Measurements from ENCODE around the gene RHPN2. TPM values are rescaled to one million over a fixed set of nuclear protein-coding genes. Genes with fewer than 3 reads are reported as not detected.
A peak's percentile ranks its signal among the peaks of the same experiment; 100 is the strongest.

Gene RHPN2
- total and polyA plus RNA-seq, 2 of the 13 experiments (the other 11 are each of a cell fraction or from before 2014, with no cell fraction given): 20.3 to 48.0 TPM

DNA sequence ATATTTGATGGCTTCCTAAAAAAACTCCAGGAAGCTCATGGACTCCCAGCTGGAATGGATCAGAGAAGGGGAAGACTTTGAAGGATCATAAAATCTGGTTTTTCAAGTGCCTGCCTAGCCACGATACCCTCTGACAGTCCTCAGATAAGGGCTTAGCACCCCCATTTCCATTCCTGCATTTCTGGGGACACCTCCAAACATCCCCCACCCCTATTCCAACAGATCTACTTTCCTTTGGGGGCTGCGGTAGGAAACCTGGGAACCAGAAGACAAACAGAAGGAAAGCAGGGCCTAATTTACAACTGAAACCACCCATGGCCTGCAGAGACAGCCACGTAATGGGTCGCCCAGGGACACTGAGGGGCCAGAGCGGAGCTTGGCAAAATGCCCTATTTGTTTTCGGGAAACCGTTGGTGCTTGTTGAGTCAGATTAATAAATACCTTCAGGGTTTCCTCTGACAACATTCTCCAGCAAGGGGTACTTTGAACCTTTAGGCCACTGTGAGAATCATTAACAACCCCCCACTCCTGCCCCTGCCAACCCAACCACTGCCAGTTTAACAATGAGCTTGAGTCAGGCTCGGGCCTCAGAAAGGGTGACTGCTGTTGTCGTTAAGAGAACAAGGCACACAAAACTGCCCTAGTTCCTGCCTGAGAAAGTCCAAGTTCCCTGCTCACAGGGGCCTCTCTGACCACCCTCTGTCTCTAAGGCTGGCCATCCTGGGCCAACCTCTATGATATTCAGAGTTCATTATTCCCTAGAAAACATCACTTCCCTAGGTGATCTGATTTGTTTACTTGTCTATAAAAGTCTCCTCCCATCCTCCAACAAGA lies 23.5 kb downstream of the RHPN2 start (continued):
- TF ChIP-seq, protein P1, sequence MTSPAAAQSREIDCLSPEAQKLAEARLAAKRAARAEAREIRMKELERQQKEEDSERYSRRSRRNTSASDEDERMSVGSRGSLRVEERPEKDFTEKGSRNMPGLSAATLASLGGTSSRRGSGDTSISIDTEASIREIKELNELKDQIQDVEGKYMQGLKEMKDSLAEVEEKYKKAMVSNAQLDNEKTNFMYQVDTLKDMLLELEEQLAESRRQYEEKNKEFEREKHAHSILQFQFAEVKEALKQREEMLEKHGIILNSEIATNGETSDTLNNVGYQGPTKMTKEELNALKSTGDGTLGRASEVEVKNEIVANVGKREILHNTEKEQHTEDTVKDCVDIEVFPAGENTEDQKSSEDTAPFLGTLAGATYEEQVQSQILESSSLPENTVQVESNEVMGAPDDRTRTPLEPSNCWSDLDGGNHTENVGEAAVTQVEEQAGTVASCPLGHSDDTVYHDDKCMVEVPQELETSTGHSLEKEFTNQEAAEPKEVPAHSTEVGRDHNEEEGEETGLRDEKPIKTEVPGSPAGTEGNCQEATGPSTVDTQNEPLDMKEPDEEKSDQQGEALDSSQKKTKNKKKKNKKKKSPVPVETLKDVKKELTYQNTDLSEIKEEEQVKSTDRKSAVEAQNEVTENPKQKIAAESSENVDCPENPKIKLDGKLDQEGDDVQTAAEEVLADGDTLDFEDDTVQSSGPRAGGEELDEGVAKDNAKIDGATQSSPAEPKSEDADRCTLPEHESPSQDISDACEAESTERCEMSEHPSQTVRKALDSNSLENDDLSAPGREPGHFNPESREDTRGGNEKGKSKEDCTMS (CRISPR knock-in tag; conservative IDR thresholded peaks at IDR 0.05): no peak
- TF ChIP-seq ZFP36 (IDR thresholded peaks at IDR 0.05; ENCODE audit: borderline replicate concordance, low read depth, low read length, partially characterized antibody) (no peak), NONO (IDR thresholded peaks at IDR 0.05) (no peak), NONO (CRISPR knock-in tag; conservative IDR thresholded peaks at IDR 0.05) (peak; percentile 81; the same call in 1 of the 2 replicates), REXO4 (CRISPR knock-in tag; IDR thresholded peaks at IDR 0.05; ENCODE audit: borderline replicate concordance) (no peak), ZNF660 (CRISPR knock-in tag; IDR thresholded peaks at IDR 0.05; ENCODE audit: borderline replicate concordance, low read depth) (no peak), PHF21A (CRISPR knock-in tag; IDR thresholded peaks at IDR 0.05) (peak; percentile 89), TCF7 (IDR thresholded peaks at IDR 0.05; ENCODE audit: low read depth) (peak; percentile 54; the same call in 1 of the 2 replicates), KMT2B (CRISPR knock-in tag; IDR thresholded peaks at IDR 0.05) (peak; percentile 28; the same call in 1 of the 2 replicates), PAF1 (CRISPR knock-in tag; IDR thresholded peaks at IDR 0.05) (no peak), ZC3H13 (CRISPR knock-in tag; IDR thresholded peaks at IDR 0.05) (no peak)
- TF ChIP-seq, protein P2, sequence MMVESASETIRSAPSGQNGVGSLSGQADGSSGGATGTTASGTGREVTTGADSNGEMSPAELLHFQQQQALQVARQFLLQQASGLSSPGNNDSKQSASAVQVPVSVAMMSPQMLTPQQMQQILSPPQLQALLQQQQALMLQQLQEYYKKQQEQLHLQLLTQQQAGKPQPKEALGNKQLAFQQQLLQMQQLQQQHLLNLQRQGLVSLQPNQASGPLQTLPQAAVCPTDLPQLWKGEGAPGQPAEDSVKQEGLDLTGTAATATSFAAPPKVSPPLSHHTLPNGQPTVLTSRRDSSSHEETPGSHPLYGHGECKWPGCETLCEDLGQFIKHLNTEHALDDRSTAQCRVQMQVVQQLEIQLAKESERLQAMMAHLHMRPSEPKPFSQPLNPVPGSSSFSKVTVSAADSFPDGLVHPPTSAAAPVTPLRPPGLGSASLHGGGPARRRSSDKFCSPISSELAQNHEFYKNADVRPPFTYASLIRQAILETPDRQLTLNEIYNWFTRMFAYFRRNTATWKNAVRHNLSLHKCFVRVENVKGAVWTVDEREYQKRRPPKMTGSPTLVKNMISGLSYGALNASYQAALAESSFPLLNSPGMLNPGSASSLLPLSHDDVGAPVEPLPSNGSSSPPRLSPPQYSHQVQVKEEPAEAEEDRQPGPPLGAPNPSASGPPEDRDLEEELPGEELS (CRISPR knock-in tag; IDR thresholded peaks at IDR 0.05): peak; percentile 96
- TF ChIP-seq, protein P3, sequence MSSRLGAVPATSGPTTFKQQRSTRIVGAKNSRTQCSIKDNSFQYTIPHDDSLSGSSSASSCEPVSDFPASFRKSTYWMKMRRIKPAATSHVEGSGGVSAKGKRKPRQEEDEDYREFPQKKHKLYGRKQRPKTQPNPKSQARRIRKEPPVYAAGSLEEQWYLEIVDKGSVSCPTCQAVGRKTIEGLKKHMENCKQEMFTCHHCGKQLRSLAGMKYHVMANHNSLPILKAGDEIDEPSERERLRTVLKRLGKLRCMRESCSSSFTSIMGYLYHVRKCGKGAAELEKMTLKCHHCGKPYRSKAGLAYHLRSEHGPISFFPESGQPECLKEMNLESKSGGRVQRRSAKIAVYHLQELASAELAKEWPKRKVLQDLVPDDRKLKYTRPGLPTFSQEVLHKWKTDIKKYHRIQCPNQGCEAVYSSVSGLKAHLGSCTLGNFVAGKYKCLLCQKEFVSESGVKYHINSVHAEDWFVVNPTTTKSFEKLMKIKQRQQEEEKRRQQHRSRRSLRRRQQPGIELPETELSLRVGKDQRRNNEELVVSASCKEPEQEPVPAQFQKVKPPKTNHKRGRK (CRISPR knock-in tag; IDR thresholded peaks at IDR 0.05): no peak
- TF ChIP-seq, protein P4, sequence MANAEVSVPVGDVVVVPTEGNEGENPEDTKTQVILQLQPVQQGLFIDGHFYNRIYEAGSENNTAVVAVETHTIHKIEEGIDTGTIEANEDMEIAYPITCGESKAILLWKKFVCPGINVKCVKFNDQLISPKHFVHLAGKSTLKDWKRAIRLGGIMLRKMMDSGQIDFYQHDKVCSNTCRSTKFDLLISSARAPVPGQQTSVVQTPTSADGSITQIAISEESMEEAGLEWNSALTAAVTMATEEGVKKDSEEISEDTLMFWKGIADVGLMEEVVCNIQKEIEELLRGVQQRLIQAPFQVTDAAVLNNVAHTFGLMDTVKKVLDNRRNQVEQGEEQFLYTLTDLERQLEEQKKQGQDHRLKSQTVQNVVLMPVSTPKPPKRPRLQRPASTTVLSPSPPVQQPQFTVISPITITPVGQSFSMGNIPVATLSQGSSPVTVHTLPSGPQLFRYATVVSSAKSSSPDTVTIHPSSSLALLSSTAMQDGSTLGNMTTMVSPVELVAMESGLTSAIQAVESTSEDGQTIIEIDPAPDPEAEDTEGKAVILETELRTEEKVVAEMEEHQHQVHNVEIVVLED (CRISPR knock-in tag; IDR thresholded peaks at IDR 0.05; ENCODE audit: borderline replicate concordance): peak; percentile 40; the same call in 1 of the 2 replicates
- TF ChIP-seq, protein P5, sequence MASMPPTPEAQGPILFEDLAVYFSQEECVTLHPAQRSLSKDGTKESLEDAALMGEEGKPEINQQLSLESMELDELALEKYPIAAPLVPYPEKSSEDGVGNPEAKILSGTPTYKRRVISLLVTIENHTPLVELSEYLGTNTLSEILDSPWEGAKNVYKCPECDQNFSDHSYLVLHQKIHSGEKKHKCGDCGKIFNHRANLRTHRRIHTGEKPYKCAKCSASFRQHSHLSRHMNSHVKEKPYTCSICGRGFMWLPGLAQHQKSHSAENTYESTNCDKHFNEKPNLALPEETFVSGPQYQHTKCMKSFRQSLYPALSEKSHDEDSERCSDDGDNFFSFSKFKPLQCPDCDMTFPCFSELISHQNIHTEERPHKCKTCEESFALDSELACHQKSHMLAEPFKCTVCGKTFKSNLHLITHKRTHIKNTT (CRISPR knock-in tag; IDR thresholded peaks at IDR 0.05): no peak
- TF ChIP-seq, protein P6, sequence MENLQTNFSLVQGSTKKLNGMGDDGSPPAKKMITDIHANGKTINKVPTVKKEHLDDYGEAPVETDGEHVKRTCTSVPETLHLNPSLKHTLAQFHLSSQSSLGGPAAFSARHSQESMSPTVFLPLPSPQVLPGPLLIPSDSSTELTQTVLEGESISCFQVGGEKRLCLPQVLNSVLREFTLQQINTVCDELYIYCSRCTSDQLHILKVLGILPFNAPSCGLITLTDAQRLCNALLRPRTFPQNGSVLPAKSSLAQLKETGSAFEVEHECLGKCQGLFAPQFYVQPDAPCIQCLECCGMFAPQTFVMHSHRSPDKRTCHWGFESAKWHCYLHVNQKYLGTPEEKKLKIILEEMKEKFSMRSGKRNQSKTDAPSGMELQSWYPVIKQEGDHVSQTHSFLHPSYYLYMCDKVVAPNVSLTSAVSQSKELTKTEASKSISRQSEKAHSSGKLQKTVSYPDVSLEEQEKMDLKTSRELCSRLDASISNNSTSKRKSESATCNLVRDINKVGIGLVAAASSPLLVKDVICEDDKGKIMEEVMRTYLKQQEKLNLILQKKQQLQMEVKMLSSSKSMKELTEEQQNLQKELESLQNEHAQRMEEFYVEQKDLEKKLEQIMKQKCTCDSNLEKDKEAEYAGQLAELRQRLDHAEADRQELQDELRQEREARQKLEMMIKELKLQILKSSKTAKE (CRISPR knock-in tag; IDR thresholded peaks at IDR 0.05; ENCODE audit: borderline replicate concordance): peak; percentile 68

Measured in HepG2 (cell line).